DOHH2 (cell line): Measurements from ENCODE around the gene COL9A2.

ENCODE experiments used
- H3F3A ChIP-seq: fragments of 200-600 bp; sonication (generic), shearing (Covaris generic); 2 replicates; pipeline ENCODE4 v1.6.0; 2016; ENCODE audit warnings: antibody characterized with exemption, mild to moderate bottlenecking; ENCODE audit not compliant: control insufficient read depth, insufficient read depth
- H3K27ac ChIP-seq: fragments of 200-600 bp; sonication (generic); 2 replicates; pipeline ENCODE4 v1.5.1; 2014; ENCODE audit warnings: low read depth, mild to moderate bottlenecking, low read length, moderate library complexity
- H3K27me3 ChIP-seq: fragments of 200-600 bp; sonication (generic); 2 replicates; pipeline ENCODE4 v1.6.1; 2014; ENCODE audit warnings: mild to moderate bottlenecking, low read length, mixed read lengths; ENCODE audit not compliant: control insufficient read depth
- H3K36me3 ChIP-seq: fragments of 200-600 bp; sonication (generic); 2 replicates; pipeline ENCODE4 v1.6.1; 2014; ENCODE audit warnings: mild to moderate bottlenecking, low read length, moderate library complexity, mixed read lengths; ENCODE audit not compliant: control insufficient read depth
- H3K4me1 ChIP-seq: fragments of 200-600 bp; sonication (generic); 2 replicates; pipeline ENCODE4 v1.6.1; 2014; ENCODE audit warnings: mild to moderate bottlenecking, low read length, mixed read lengths; ENCODE audit not compliant: control insufficient read depth
- H3K4me2 ChIP-seq: fragments of 200-600 bp; sonication (generic); 2 replicates; pipeline ENCODE4 v1.6.0; 2014; ENCODE audit warnings: mild to moderate bottlenecking, low read length, moderate library complexity
- H3K4me3 ChIP-seq: fragments of 200-600 bp; sonication (generic); 2 replicates; pipeline ENCODE4 v1.5.1; 2014; ENCODE audit warnings: mild to moderate bottlenecking, low read length, mixed read lengths
- H3K79me2 ChIP-seq: fragments of 200-600 bp; sonication (generic); 2 replicates; pipeline ENCODE4 v1.6.1; 2014; ENCODE audit warnings: mild to moderate bottlenecking, low read length, mixed read lengths; ENCODE audit not compliant: control insufficient read depth
- H3K9me2 ChIP-seq: fragments of 200-600 bp; sonication (generic); replicated peaks from 2 replicates; pipeline ENCODE4 v1.6.1; 2014; ENCODE audit warnings: mild to moderate bottlenecking, low read length, mixed read lengths; ENCODE audit not compliant: control insufficient read depth
- H3K9me3 ChIP-seq: fragments of 200-600 bp; sonication (generic); 2 replicates; pipeline ENCODE4 v1.6.1; 2014; ENCODE audit warnings: antibody characterized with exemption, low read length, mixed read lengths; ENCODE audit not compliant: control insufficient read depth, insufficient read depth
- H4K20me1 ChIP-seq: fragments of 200-600 bp; sonication (generic); 2 replicates; pipeline ENCODE4 v1.6.0; 2014; ENCODE audit warnings: low read depth, mild to moderate bottlenecking, antibody characterized with exemption, low read length, moderate library complexity; ENCODE audit not compliant: control insufficient read depth, insufficient read depth
- CTCF ChIP-seq: fragments of 200-600 bp; sonication (generic); IDR thresholded peaks from one replicate; pipeline ENCODE4 v1.5.1; 2014; ENCODE audit warnings: antibody characterized with exemption, mild to moderate bottlenecking, low read depth, low read length; ENCODE audit not compliant: poor library complexity, severe bottlenecking
- EZH2phosphoT487 ChIP-seq: fragments of 200-600 bp; sonication (generic); IDR thresholded peaks from 2 replicates; pipeline ENCODE4 v1.6.1; 2017; ENCODE audit warnings: borderline replicate concordance, mild to moderate bottlenecking, antibody characterized with exemption, low read length, moderate library complexity, mixed read lengths

COL9A2 gene

DNA sequence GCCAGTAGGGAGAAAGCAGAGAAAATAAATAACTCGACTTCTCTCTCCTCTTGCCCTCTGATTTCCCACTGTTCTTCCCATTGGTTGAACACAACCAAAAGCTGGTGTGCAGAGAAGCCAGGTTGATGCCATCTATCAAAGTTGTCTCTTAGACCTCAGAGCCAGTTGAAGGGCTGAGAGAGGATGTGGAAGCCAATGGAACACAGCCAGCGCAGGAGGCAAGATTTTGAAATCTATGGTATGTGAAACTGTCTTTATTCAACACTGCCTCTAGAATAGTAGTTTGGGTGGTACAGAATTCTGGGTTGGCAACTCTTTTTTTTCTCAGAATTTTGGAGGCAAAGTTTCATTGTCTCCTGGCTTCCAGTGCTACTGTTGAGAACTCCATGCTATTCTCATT lies 45.1 kb upstream of the COL9A2 start:
- TF ChIP-seq CTCF (no peak), EZH2phosphoT487 (no peak)
- Histone ChIP-seq H3K79me2 (no peaks in the 10 kb centered on the region), H3F3A (no peaks in the 10 kb centered on the region)

GRCh38 chr1:40361637-40362036 lies 44.6 kb upstream of the COL9A2 start:
- Histone ChIP-seq H3K27me3 (no peaks in the 10 kb centered on the region), H3K9me2 (no peaks in the 10 kb centered on the region), H4K20me1 (no peaks in the 10 kb centered on the region), H3K9me3 (peaks cover 9% of the 10 kb centered on the region), H3K4me1 (peaks cover 16% of the 10 kb centered on the region), H3K36me3 (no peaks in the 10 kb centered on the region), H3K79me2 (no peaks in the 10 kb centered on the region), H3F3A (no peaks in the 10 kb centered on the region), H3K4me2 (no peak overlapping the region), H3K4me3 (no peak overlapping the region), H3K27ac (no peak overlapping the region)
- TF ChIP-seq EZH2phosphoT487: no peak
- no peak for TF ChIP-seq CTCF

More for the DNA sequence above, 45.1 kb upstream of the COL9A2 start:
- Histone ChIP-seq H3K4me3 (no peak overlapping the region), H4K20me1 (no peaks in the 10 kb centered on the region), H3K4me2 (no peak overlapping the region), H3K27me3 (no peaks in the 10 kb centered on the region), H3K36me3 (no peaks in the 10 kb centered on the region), H3K27ac (no peak overlapping the region), H3K9me2 (no peaks in the 10 kb centered on the region), H3K4me1 (peaks cover 11% of the 10 kb centered on the region), H3K9me3 (peaks cover 6% of the 10 kb centered on the region)

DNA sequence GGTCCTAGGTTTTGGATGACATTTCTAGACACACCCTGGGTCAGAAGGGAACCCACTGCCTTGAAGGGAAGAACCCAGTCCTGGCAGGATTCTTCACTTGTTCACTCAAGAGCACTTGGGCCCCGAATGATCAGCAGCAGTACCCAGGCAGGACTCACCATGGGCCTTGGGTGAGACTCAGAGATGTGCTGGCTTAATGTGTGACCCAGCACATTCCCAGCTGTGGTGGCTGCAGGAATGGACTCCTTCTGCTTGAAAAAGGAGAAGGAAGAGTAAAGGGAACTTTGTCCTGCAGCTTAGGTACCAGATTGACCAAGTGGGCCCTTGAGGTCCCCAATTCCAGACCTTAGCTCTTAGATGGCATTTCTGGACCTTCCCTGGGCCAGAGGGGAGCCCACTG lies 44.1 kb upstream of the COL9A2 start:
- no peaks in the 10 kb centered on the region for H3F3A ChIP-seq
- H3K36me3 ChIP-seq: no peaks in the 10 kb centered on the region
- no peaks in the 10 kb centered on the region for H3K79me2 ChIP-seq
- H3K4me2 ChIP-seq: no peak overlapping the region
- no peak for TF ChIP-seq CTCF
- TF ChIP-seq EZH2phosphoT487: no peak
- no peak overlapping the region for H3K4me3 ChIP-seq
- no peaks in the 10 kb centered on the region for H3K9me2 ChIP-seq
- H3K4me1 ChIP-seq: peaks cover 17% of the 10 kb centered on the region
- H4K20me1 ChIP-seq: no peaks in the 10 kb centered on the region
- no peaks in the 10 kb centered on the region for H3K27me3 ChIP-seq
- H3K9me3 ChIP-seq: peaks cover 9% of the 10 kb centered on the region
- no peak overlapping the region for H3K27ac ChIP-seq

DNA sequence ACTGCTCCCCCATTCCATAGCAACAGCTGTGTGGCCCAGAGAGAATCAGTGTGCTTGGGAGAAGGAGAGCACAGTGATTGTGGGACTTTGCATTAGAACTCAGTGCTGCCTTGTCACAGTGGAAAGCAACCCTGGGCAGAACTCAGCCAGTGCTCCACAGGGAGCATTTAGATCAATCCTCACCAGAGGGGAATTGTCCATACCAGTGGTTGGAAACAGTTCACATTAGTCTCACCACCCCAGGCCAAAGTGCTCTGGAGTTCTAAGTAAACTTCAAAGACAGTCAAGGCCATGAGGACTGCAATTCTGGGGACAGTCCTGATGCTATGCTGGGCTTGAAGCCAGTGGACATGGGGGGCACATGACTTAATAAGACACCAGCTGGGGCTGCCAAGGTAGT lies 43.5 kb upstream of the COL9A2 start:
- no peaks in the 10 kb centered on the region for H3F3A ChIP-seq
- H3K36me3 ChIP-seq: no peaks in the 10 kb centered on the region
- H4K20me1 ChIP-seq: no peaks in the 10 kb centered on the region
- H3K9me2 ChIP-seq: no peaks in the 10 kb centered on the region
- no peak overlapping the region for H3K27ac ChIP-seq
- no peaks in the 10 kb centered on the region for H3K27me3 ChIP-seq
- H3K9me3 ChIP-seq: peaks cover 9% of the 10 kb centered on the region
- no peaks in the 10 kb centered on the region for H3K79me2 ChIP-seq
- peaks cover 17% of the 10 kb centered on the region for H3K4me1 ChIP-seq
- no peak overlapping the region for H3K4me3 ChIP-seq
- TF ChIP-seq CTCF (no peak), EZH2phosphoT487 (no peak)
- H3K4me2 ChIP-seq: no peak overlapping the region
